Stimulated activated CD4-positive, alpha-beta T cell treated with anti-CD3 and anti-CD28 coated beads, TNF-alpha, amount 100 ng/mL, for 1 hour (primary cell): Measurements from ENCODE around the gene TADA2A.
"Not testable (repeated sequence)": the region's sequence is repeated elsewhere in the genome, so short reads cannot be mapped to it uniquely, and the experiment has no call there.

ENCODE experiments used
- DNase-seq, 3 donors: peaks; one replicate each; pipeline ENCODE4 v3.0.0-alpha.2; 2020; ENCODE audit warnings: low read depth in 3 of 3, low spot score in 1 of 3

Gene TADA2A

GRCh38 chr17:37490638-37491614 lies 84.2 kb downstream of the TADA2A start:
- no peak for DNase-seq

- DNase-seq = no peak
Observed at GRCh38 chr17:37492167-37492566, 85.5 kb downstream of the TADA2A start.

- DNase-seq = no peak
Observed at GRCh38 chr17:37493249-37494027, 86.8 kb downstream of the TADA2A start.

GRCh38 chr17:37494401-37494831 lies 87.7 kb downstream of the TADA2A start:
- no peak for DNase-seq

GRCh38 chr17:37494971-37495370 lies 88.3 kb downstream of the TADA2A start:
- DNase-seq = no peak

GRCh38 chr17:37500378-37500777 lies 93.7 kb downstream of the TADA2A start:
- DNase-seq = no peak

- DNase-seq = no peak
Observed at GRCh38 chr17:37502009-37502936, 95.6 kb downstream of the TADA2A start.

- no peak for DNase-seq
Observed at GRCh38 chr17:37503148-37503547, 96.5 kb downstream of the TADA2A start.

GRCh38 chr17:37505333-37505732 lies 98.6 kb downstream of the TADA2A start:
- DNase-seq = no peak

- DNase-seq = no peak
Observed at GRCh38 chr17:37506678-37507077, 100.0 kb downstream of the TADA2A start.

GRCh38 chr17:37507111-37507510 lies 100.4 kb downstream of the TADA2A start:
- DNase-seq = no peak

GRCh38 chr17:37510056-37510455 lies 103.4 kb downstream of the TADA2A start:
- DNase-seq = no peak

GRCh38 chr17:37511642-37512041 lies 105.0 kb downstream of the TADA2A start:
- DNase-seq = not testable (repeated sequence)

- no peak for DNase-seq
Observed at GRCh38 chr17:37512442-37513068, 105.9 kb downstream of the TADA2A start.

- no peak for DNase-seq
Observed at GRCh38 chr17:37513711-37514110, 107.0 kb downstream of the TADA2A start.

GRCh38 chr17:37516127-37516571 lies 109.5 kb downstream of the TADA2A start:
- no peak for DNase-seq

GRCh38 chr17:37517881-37518280 lies 111.2 kb downstream of the TADA2A start:
- no peak for DNase-seq

GRCh38 chr17:37518826-37519225 lies 112.1 kb downstream of the TADA2A start:
- no peak for DNase-seq

GRCh38 chr17:37519251-37519985 lies 112.7 kb downstream of the TADA2A start:
- DNase-seq = no peak

- no peak for DNase-seq
Observed at GRCh38 chr17:37520174-37520573, 113.5 kb downstream of the TADA2A start.
